Activated CD4-positive, CD25-positive, alpha-beta regulatory T cell treated with anti-CD3 and anti-CD28 coated beads, Interleukin-2, amount 50 U/mL, for 72 hours (primary cell): ENCODE data around the gene CNPY4.

ENCODE experiments used
- DNase-seq: peaks from one replicate; pipeline ENCODE4 v3.0.0; 2021

Gene CNPY4, protein sequence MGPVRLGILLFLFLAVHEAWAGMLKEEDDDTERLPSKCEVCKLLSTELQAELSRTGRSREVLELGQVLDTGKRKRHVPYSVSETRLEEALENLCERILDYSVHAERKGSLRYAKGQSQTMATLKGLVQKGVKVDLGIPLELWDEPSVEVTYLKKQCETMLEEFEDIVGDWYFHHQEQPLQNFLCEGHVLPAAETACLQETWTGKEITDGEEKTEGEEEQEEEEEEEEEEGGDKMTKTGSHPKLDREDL

DNA sequence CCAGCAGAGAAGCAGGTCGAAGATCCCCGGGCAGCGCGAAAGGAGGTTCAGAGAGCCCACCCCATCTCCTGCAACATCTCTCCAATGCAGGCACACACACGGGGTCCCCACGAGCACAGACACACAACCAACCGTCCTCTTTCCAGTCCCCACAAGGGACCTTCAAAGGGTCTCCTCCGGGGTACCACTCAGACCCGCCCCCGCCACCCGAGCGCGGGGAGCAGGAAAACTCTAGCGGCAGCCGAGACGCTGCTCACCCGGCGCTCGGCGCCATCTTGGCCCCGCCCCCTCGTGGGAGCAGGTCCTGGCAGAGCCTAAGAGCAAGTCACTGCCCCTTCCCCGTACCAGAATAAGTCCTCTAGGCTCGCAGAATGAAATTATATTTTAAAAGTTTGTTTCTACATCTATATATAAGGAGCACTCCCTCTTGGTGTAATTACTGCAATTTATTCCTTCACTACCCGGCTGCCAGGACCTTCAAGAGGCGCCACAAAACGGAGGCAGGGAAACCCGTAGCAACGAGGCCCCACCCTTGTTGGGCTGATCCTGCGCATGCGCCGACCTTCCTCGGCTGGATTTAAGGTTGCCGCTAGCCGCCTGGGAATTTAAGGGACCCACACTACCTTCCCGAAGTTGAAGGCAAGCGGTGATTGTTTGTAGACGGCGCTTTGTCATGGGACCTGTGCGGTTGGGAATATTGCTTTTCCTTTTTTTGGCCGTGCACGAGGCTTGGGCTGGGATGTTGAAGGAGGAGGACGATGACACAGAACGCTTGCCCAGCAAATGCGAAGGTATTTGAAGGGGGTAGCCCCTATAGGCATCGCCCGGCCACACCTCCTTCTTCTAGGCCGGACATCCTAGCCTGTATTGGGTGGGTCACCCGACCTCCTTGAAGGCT lies at the start of gene CNPY4, which contains the start of gene TAF6:
Gene CNPY4 (plus strand): TSS at position 563 of the 898 bp plus-strand sequence. CDS start 111 bp downstream, at position 674.
Gene TAF6 (minus strand): TSS at position 287 of the 898 bp plus-strand sequence. CDS start 5,149 bp downstream, outside the sequence.
- peak; percentile 91 for DNase-seq

DNA sequence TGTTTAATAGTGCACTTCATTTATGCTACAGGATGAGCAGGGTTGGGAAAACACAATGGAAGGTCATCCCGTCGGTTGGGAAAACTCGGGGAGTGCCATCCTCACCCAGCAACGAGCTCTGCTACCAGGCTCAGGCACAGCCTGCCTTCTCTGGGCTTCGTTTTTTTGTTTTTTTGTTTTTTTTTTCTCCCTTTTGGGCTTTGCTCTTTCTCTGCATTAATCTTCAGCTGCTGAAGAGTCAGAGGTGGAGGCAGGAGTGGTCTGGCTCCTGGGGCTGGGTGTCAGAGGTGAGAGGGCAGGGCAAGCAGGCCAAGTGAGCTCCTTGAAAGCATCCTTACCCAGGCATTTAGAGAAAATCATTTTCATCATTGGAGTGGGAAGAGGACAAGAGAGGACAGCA lies 49.4 kb upstream of the CNPY4 start:
- DNase-seq: no peak

DNA sequence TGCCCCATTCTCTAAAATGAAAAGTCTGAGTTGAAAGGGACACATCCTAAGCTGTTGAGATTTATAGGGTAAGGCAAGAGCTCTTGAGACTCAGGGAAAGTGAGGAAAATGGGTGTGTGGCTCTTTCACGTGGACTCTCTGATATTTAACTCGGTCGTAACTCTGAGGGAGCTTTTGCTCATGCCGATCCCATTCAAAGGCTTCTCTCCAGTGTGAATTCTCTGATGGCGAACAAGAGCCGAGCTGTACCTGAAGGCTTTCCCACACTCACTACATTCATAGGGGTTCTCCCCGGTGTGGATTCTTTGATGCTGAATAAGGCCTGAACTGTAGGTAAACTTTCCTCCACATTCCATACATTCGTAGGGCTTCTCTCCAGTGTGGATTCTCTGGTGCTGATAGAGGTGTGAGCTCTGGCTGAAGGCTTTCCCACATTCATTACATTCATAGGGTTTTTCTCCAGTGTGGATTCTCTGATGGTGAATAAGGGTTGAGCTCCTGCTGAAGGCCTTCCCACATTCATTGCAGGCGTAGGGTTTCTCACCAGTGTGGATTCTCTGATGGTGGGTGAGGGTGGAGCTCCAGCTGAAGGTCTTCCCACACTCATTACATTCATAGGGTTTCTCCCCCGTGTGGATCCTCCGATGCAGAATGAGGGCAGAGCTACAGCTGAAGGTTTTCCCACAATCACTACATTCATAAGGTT lies 48.3 kb upstream of the CNPY4 start:
- no peak for DNase-seq

DNA sequence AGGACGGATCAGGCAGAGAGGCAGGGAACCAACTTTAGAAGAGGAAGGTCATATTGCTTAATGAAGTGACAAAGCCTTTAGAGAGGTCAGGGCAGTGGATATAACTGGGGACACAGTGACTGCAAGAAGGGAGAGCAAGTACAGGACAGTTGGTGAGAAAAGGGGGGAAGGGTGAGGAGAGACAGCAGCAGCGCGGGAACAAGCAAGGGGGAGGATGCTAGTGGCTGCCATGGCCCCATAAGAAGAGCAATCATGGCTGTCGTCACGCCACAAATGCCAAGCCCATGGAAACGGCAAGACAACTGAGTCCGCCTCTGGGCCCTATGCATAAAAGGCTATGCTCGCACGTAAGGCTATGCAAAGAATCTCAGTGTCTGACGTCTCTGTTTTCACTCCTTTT lies 47.0 kb upstream of the CNPY4 start:
- DNase-seq: no peak

DNA sequence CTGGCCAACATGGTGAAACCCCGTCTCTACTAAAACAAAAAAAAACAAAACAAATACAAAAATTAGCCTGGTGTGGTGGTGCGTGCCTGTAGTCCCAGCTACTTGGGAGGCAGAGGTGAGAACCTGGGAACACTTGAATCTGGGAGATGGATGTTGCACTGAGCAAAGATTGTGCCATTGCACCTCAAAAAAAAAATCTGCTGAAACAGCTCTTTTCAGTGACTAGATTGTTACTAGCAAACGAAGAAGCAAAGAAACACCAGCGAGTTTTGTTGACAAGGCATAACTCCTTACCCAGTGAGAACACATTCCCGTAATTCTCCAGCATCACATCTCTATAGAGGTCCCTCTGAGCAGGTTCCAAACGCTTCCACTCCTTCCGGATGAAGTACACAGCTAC lies 44.6 kb upstream of the CNPY4 start:
- DNase-seq: no peak

DNA sequence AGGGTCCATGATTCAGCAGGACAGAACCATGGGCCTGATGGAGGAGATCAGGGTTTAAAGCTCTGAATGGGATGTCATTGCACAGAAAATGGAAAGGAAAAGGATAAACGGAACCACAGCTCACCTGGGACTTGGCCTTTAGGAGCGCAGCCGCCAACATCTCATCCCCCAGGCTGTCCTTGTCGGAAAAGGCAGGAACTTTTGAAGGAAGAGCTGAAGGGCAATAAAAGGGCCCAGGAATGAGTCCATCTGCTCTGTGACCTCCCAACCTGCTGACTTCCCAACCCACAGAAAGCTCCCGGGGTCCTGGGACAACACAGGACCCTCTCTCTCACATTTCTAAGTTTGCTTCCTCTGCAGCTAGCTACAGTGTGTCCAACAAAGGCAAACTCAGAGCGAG lies 44.0 kb upstream of the CNPY4 start:
- no peak for DNase-seq

DNA sequence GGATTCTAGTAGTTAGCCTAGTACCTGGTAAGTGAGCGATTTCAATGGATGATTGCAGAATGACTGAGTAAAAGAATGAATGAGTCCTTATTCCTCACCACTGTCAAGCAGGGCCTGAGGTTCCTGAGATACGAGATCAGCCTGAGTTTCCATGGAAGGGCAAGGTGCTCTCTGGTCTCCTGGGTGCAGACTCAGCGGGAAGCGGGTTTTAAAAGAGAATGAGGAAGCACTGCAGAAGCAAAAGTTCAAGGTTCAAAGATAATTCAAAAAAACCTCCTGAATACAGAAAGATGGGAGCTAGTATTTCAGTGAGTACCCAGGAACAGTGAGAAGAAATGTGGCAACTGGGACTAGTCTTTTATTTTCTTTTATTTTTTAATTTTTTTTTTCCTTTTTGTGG lies 42.2 kb upstream of the CNPY4 start:
- DNase-seq: no peak

DNA sequence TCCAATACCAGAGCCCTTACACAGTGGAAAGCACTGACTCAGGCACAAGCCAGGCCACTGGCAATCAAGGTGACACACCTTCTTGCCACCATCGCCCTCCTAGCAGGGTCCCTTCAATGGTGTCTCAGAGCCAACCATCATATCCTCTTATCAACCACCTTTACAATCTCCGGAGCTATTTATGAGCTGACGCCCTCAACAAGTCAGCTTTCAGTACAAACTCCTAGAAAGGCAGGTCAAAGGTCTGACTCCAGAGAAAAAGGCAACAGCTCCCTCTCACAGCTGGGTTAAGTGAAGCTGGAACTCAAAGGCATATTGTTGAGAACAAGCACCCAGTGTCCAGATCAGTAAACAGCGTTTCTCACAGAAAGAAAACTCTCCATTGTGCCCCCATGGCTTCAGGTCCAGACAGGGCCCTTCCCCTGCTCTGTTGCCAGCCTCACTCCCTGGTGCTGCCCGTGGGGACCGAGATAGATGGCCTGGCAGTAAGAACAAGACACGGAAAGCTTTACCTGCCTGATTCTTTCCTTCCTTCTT lies 40.3 kb upstream of the CNPY4 start:
- DNase-seq: no peak

DNA sequence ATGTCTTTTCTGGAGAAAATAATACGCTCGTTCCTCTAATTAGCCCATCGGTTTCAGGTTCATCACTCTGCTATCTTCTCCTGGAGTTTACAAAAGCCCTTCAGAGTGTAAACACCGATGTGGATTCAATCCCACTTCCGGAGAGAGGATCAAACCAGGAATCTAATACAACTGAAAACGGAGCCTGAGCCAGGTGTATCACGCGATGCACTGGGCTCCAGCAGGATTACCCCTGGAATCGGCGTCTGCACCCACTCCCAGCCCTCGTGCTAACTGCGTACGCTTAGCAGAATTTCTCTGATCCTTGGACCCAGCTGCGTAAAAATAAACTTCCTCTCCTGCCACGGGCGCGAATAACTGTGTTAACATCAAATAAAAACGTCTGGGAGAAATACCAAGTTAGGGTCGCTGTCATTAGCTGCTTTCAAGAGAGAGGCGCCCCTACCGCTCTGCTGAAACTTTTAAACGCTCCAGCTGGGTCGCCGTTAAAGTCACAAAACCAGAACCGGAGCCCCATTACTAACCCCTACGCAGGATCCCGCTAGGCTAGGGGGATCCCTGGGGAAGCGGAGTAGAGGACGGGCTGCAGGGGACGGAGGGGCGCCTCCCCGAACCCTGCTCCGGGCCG lies 38.4 kb upstream of the CNPY4 start:
- no peak for DNase-seq

DNA sequence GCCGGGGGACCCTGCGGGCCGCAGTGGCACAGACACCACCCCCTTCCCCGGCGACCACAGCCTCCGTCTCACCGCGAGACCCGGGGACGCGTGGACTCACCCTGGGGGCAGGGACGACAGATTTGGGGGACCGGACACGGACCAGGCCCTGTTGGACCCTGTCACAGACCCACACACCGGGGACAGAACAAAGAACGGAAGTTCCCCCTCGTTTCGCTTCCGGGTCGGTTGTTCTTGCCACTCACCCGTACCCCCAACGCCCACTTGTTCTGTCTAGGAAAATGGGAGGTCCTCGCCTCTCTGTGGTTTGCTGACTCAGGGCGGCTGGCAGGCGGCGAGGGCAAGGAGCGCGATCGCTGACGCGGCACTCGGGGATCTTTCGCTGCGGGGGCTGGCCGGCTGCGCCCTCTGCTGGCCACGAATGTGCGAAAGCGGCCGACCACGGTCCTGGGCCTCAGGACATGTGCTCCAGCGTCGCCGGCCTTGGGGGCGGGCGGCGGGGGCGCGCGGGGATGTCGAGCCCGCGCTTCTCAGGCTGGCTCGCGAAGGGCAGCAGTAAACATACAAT lies 37.8 kb upstream of the CNPY4 start, which contains the start of gene ZNF3:
Gene ZNF3 (minus strand): TSS at position 189 of the 568 bp plus-strand sequence. CDS start 4,366 bp downstream, outside the sequence.
- DNase-seq: peak; percentile 98

DNA sequence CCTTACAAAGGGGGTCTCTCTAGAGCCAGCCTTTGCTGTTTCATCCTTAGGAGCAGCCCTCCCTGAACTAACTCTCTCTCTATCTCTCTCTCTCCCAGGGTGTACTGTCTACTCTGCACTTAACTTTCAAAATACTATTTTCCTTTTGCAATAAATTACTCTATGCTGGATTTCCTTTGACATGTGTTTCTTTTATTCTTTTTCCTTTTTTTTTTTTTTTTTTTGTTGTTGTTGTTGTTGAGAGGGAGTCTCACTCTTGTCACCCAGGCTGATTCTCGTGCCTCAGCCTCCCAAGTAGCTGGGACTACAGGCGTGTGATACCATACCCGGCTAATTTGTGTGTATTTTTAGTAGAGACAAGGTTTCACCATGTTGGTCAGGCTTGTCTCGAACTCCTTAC lies 36.5 kb upstream of the CNPY4 start:
- DNase-seq: no peak

DNA sequence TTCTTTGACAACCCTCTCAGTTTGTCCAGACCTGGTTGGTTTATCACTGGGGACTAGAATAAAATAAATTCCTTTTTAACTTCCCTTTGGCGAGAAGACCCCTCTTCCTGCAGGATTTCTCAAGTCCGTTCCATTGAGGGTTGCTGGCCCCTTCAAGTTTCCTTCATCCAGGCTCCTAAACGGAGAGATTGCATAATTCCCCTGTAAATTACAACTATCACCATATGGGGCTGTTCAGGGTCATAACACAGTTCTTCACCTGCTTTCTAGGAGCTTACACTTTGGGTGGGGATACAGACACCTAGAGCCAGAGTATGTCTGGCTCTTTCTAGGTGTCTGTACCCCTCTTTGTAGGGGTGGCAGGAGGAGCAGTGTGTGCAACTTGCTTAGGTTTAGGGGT lies 33.9 kb upstream of the CNPY4 start:
- DNase-seq: no peak

DNA sequence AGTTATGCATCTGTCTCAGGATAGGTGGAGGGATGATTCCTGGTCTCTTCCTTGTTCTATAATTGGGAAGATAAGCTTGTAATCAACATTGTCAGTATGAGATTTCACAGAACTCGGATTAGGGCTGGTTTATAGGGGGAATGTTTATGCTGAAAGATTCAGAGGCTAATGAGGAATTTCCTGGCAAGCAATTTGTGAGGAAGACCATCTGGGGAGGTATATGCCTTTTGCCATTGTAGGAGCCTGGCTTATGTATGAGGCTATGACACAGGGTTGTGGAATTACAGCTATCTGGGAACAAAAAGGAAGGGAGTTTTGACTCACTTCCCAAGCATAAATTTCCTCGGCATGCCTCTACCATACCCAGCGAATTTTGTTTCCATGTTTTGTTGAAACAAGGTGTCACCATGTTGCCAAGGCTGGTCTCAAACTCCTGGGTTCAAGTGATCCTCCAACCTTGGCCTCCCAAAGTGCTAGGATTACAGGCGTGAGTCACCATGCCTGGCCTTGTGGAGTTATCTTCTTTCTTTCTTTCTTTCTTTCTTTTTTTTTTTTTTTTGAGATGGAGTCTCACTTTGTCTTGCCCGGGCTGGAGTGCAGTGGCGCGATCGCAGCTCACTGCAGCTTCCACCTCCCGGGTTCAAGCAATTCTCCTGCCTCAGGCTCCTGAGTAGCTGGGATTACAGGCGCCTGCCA lies 32.2 kb upstream of the CNPY4 start:
- DNase-seq: no peak

DNA sequence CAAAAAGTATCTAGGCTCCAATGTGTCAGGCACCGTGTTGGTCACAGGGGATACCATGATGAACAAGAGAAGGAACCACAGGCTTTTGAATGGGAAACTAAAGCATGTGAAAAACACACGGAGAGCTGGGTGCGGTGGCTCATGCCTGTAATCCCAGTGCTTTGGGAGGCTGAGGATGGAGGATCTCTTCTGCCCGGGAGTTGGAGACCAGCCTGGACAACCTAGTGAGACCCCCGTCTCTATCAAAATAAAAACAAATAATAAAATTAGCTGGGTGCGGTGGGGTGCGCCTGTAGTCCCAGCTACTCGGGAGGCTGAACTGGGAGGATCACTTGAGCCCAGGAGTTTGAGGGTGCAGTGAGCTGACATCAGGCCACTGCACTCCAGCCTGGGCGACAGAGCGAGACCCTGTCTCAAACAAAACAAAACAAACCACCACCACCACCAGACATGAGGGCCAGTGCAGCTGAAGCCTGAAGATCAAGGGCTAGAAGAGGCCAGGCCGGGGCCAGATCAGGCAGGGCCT lies 31.3 kb upstream of the CNPY4 start:
- DNase-seq: no peak

DNA sequence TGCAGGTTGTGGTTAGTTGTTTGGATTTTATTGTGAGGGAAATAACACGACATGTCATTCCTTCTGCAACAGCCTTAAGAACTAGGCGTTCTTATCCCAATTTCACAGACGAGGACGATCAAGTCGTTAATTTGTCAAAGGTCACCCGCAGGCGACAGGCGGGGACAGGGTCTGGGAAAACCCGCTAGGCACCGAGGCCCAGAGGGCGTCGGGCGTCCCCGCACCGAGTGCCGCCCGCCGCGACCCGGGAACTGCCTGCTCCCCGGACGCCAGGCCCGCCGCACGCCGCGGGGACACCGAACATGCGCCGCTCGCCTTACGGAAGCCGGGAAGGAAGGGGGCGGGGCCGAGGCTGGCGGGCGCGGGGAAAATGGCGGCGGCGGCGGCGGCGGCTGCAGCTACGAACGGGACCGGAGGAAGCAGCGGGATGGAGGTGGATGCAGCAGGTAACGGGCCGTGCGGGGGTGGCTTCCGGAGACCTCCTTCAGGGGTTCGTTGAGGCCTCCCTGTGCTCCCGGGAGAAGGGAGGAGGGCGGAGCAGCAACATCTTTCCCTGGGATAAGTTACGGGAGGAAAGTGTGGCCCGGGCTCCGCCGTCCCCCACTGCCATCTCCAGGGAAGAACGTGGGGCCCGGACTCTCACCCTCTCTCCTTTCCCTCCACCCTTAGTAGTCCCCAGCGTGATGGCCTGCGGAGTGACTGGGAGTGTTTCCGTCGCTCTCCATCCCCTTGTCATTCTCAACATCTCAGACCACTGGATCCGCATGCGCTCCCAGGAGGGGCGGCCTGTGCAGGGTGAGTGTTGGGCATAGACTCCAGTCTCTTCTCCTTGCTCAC lies 30.6 kb upstream of the CNPY4 start, which contains the start of gene COPS6:
Gene COPS6 (plus strand): TSS at position 349 of the 837 bp plus-strand sequence. CDS start 22 bp downstream, at position 371.
- peak; percentile 92 for DNase-seq

DNA sequence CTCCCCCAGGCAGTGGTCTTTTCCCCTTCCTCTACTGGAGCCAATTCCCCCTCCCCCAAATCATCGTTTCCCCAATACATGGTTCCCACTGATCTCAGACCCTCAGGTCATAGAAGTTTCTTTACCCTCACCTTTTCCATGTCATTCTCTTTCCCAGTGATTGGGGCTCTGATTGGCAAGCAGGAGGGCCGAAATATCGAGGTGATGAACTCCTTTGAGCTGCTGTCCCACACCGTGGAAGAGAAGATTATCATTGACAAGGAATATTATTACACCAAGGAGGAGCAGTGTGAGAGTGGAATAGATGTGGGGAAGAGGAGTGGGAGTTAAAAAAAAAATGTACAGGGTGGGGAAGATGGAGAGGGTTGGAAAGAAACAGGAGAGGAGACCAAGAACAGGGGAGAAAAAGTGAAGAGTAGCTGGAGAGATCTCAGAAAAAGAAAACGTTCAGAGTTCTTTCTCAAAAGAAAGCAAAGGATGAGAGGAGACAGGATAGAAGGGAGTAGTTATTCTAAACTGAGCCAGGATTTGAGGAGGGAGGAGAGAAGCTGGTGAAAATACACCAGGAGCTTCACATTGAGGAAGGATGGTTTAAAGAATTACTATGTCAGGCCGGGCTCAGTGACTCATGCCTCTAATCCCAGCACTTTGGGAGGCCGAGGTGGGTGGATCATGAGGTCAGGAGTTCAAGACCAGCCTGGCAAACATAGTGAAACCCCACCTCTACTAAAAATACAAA lies 29.8 kb upstream of the CNPY4 start:
- no peak for DNase-seq

DNA sequence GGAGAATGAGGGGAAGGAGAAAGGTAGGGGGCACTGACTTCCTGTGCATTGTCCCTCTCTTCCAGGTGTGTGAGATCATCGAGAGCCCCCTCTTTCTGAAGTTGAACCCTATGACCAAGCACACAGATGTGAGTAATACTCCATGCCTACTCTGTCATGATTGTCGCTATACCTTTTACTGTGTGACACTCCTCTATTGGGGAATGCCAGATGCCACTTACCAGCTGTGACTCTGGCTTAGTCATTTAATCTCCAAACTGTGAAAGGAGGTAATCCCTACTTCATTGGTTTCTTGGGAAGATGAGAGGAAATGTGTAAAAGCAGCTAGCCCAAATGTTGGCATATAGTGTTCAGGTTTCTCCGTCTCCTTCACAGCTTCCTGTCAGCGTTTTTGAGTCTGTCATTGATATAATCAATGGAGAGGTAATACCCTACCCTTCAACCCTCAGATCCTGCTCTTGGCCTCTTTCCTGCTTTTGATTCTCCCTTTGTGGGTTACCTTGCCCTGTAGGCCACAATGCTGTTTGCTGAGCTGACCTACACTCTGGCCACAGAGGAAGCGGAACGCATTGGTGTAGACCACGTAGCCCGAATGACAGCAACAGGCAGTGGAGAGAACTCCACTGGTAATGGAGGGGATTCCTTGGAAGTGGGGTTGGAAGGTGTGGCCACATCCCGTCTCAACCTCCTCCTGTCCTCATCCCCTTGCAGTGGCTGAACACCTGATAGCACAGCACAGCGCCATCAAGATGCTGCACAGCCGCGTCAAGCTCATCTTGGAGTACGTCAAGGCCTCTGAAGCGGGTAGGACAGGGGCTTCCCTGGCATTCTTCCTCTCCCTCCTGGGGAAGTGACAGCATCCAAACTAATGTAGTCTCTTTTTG lies 28.7 kb upstream of the CNPY4 start:
- DNase-seq: no peak

DNA sequence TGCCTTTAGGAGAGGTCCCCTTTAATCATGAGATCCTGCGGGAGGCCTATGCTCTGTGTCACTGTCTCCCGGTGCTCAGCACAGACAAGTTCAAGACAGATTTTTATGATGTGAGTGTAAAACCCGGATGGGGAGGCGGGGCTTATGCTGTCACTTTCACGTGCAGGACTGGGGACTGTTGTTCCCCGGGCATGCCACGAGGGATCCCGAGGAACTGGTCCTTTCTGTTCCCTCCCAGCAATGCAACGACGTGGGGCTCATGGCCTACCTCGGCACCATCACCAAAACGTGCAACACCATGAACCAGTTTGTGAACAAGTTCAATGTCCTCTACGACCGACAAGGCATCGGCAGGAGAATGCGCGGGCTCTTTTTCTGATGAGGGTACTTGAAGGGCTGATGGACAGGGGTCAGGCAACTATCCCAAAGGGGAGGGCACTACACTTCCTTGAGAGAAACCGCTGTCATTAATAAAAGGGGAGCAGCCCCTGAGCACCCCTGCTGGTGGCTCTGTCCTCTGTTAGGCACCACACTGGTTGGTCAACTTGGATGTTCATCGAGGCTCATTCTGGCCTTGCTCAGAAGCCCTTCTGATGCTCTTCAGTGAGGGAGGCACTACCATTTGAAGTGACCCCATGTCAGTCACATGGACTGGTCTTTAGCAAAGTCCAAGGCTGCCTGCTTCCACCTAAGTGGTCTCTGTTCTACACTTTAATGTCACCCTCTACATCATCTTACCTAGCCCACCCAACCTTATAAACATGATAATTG lies 27.8 kb upstream of the CNPY4 start:
- DNase-seq: no peak
